Right atrium auricular region (tissue), 2 donors: Measurements from ENCODE around the gene RTN4R. TPM values are rescaled to one million over a fixed set of nuclear protein-coding genes. Genes with fewer than 3 reads are reported as not detected.
"Not testable (repeated sequence)": the region's sequence is repeated elsewhere in the genome, so short reads cannot be mapped to it uniquely, and the experiment has no call there.

ENCODE experiments used
- DNase-seq: peaks from one replicate; pipeline ENCODE4 v3.0.0-alpha.2; 2019; ENCODE audit warnings: low spot score
- H3K27ac ChIP-seq, 2 donors: fragments of 200-600 bp; sonication (generic); 1 replicate in 1 of 2; 2 replicates in 1 of 2; pipeline ENCODE4 v1.5.1; 2016 to 2019
- H3K27me3 ChIP-seq, 2 donors: fragments of 200-600 bp; sonication (generic); one replicate each; pipeline versions ENCODE4 v1.5.1 to v1.6.0; 2017 to 2019
- H3K36me3 ChIP-seq: fragments of 200-600 bp; sonication (generic); one replicate; pipeline ENCODE4 v1.5.1; 2016
- H3K4me1 ChIP-seq, 2 donors: fragments of 200-600 bp; sonication (generic); one replicate each; pipeline versions ENCODE4 v1.5.1 to v1.6.0; 2017 to 2019
- H3K4me3 ChIP-seq, 2 donors: fragments of 200-600 bp; sonication (generic); 1 replicate in 1 of 2; 2 replicates in 1 of 2; pipeline ENCODE4 v1.5.1; 2017 to 2019; ENCODE audit warnings: mild to moderate bottlenecking in 1 of 2, moderate library complexity in 1 of 2
- H3K9me3 ChIP-seq, 2 donors: fragments of 200-600 bp; sonication (generic); one replicate each; pipeline ENCODE4 v1.5.1; 2019
- CTCF ChIP-seq, 2 donors: fragments of 200-600 bp; sonication (generic); IDR thresholded peaks; one replicate each; pipeline ENCODE4 v1.5.1; 2019; ENCODE audit warnings: antibody characterized with exemption in 2 of 2
- total RNA-seq, 2 donors: library from RNA; depleted of rRNA; stranded (reverse); fragments of >200 nt; gene quantifications; one replicate each; pipeline ENCODE4 v1.1.0, GENCODE V29; 2016

Gene RTN4R
- total RNA-seq, 2 donors from 2014 or later, result 1.0 to 2.0 TPM

- H3K36me3 ChIP-seq, result no peaks in the 10 kb centered on the region
- peak; percentile 44 for DNase-seq
- no peak overlapping the region for H3K4me3 ChIP-seq
- H3K4me1 ChIP-seq, result peaks cover 0 to 25% of the 10 kb centered on the region in 2 donors
- H3K27me3 ChIP-seq, result no peaks in the 10 kb centered on the region
- H3K9me3 ChIP-seq, result no peaks in the 10 kb centered on the region
- no peak for TF ChIP-seq CTCF (IDR thresholded peaks at IDR 0.05)
- no peak overlapping the region for H3K27ac ChIP-seq
Measured at GRCh38 chr22:20315337-20316216, 47.5 kb upstream of the RTN4R start.

GRCh38 chr22:20314741-20315336, 46.7 kb upstream of the RTN4R start:
- peak; percentile 40 for DNase-seq
- H3K4me3 ChIP-seq, H3K9me3 ChIP-seq, H3K36me3 ChIP-seq, H3K27ac ChIP-seq, H3K27me3 ChIP-seq: not testable (repeated sequence)
- H3K4me1 ChIP-seq, result peaks cover 0 to 23% of the 10 kb centered on the region in 2 donors

GRCh38 chr22:20314206-20314605, 46.1 kb upstream of the RTN4R start:
- DNase-seq, result peak; percentile 40
- peaks cover 0 to 21% of the 10 kb centered on the region in 2 donors for H3K4me1 ChIP-seq
- H3K36me3 ChIP-seq, H3K4me3 ChIP-seq, H3K27ac ChIP-seq, H3K9me3 ChIP-seq, H3K27me3 ChIP-seq: not testable (repeated sequence)

- H3K27ac ChIP-seq, H3K9me3 ChIP-seq, H3K36me3 ChIP-seq, H3K27me3 ChIP-seq, H3K4me3 ChIP-seq: not testable (repeated sequence)
- DNase-seq, result peak; percentile 28
- H3K4me1 ChIP-seq, result peaks cover 0 to 14% of the 10 kb centered on the region in 2 donors
Measured at GRCh38 chr22:20313306-20314077, 45.4 kb upstream of the RTN4R start.

- peaks cover 0 to 5% of the 10 kb centered on the region in 2 donors for H3K4me1 ChIP-seq
- H3K27ac ChIP-seq, result no peak overlapping the region
- DNase-seq, result peak; percentile 40
- no peaks in the 10 kb centered on the region for H3K27me3 ChIP-seq
- H3K4me3 ChIP-seq, result no peak overlapping the region
- H3K9me3 ChIP-seq, result no peaks in the 10 kb centered on the region
- no peaks in the 10 kb centered on the region for H3K36me3 ChIP-seq
- TF ChIP-seq CTCF (IDR thresholded peaks at IDR 0.05), result no peak
Measured at GRCh38 chr22:20312396-20313191, 44.5 kb upstream of the RTN4R start.

GRCh38 chr22:20311249-20312062, 43.3 kb upstream of the RTN4R start:
- not testable (repeated sequence) for H3K4me1 ChIP-seq, DNase-seq, H3K27ac ChIP-seq, H3K27me3 ChIP-seq, H3K9me3 ChIP-seq, H3K4me3 ChIP-seq, H3K36me3 ChIP-seq

GRCh38 chr22:20310773-20311172, 42.7 kb upstream of the RTN4R start:
- not testable (repeated sequence) for H3K27ac ChIP-seq, DNase-seq

GRCh38 chr22:20310180-20310579, 42.1 kb upstream of the RTN4R start:
- not testable (repeated sequence) for H3K4me1 ChIP-seq, H3K36me3 ChIP-seq, H3K9me3 ChIP-seq, DNase-seq, H3K27me3 ChIP-seq, H3K4me3 ChIP-seq, H3K27ac ChIP-seq

More at GRCh38 chr22:20310773-20311172, 42.7 kb upstream of the RTN4R start:
- not testable (repeated sequence) for H3K4me1 ChIP-seq, H3K36me3 ChIP-seq, H3K4me3 ChIP-seq, H3K27me3 ChIP-seq, H3K9me3 ChIP-seq

GRCh38 chr22:20308806-20309650, 40.9 kb upstream of the RTN4R start:
- DNase-seq, H3K36me3 ChIP-seq, H3K9me3 ChIP-seq, H3K27ac ChIP-seq, H3K27me3 ChIP-seq, H3K4me1 ChIP-seq, H3K4me3 ChIP-seq: not testable (repeated sequence)
